Measurements from ENCODE around the gene NGEF. TPM values are rescaled to one million over a fixed set of nuclear protein-coding genes. Genes with fewer than 3 reads are reported as not detected.
A peak's percentile ranks its signal among the peaks of the same experiment; 100 is the strongest.

NGEF gene
- total RNA-seq, 6 experiments from 2014 or later = 16.4 to 20.9 (median 20.2) TPM

DNA sequence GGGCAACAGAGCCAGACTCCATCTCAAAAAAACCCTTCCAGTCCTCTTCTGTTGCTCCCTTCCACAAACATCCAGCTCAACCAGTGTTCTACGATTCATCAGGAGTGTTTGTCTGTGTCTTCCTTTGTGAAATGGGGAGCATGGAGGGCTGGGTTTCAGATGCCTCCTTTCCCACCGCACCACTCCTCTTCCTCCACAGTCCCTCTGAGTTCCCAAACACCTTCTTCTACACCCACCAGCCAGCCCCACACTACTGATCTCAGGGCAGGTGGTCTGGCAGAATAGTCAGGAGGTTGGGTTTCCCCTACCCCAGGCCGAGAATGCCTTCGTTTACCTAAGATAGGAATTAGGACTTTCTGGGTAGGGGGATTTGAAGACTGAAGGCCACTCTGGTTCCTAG, 36.9 kb downstream of the NGEF start:
- no peak overlapping the region for H3K27ac ChIP-seq
- ATAC-seq (no peak), DNase-seq (peak in 1 of 3 donors; percentile 19)
- intact Hi-C loops (cut with DNase I) = no loop called here
- 100% methylated on average over 2 of the region's 4 CpGs for WGBS (ENCODE audit: insufficient coverage, low coverage, low lambda C conversion rate, missing lambda C conversion rate)
- no peaks in the 10 kb centered on the region for H3K4me1 ChIP-seq
- no peak overlapping the region for H3K4me3 ChIP-seq
- H3K9me3 ChIP-seq = no peaks in the 10 kb centered on the region
- H3K27me3 ChIP-seq = no peaks in the 10 kb centered on the region
- peaks cover 0 to 11% (median 2%) of the 10 kb centered on the region in 4 donors for H3K36me3 ChIP-seq
- TF ChIP-seq, protein P1, sequence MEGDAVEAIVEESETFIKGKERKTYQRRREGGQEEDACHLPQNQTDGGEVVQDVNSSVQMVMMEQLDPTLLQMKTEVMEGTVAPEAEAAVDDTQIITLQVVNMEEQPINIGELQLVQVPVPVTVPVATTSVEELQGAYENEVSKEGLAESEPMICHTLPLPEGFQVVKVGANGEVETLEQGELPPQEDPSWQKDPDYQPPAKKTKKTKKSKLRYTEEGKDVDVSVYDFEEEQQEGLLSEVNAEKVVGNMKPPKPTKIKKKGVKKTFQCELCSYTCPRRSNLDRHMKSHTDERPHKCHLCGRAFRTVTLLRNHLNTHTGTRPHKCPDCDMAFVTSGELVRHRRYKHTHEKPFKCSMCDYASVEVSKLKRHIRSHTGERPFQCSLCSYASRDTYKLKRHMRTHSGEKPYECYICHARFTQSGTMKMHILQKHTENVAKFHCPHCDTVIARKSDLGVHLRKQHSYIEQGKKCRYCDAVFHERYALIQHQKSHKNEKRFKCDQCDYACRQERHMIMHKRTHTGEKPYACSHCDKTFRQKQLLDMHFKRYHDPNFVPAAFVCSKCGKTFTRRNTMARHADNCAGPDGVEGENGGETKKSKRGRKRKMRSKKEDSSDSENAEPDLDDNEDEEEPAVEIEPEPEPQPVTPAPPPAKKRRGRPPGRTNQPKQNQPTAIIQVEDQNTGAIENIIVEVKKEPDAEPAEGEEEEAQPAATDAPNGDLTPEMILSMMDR (IDR thresholded peaks at IDR 0.05) = no peak
- no peak for TF ChIP-seq POLR2A (IDR thresholded peaks at IDR 0.05)

DNA sequence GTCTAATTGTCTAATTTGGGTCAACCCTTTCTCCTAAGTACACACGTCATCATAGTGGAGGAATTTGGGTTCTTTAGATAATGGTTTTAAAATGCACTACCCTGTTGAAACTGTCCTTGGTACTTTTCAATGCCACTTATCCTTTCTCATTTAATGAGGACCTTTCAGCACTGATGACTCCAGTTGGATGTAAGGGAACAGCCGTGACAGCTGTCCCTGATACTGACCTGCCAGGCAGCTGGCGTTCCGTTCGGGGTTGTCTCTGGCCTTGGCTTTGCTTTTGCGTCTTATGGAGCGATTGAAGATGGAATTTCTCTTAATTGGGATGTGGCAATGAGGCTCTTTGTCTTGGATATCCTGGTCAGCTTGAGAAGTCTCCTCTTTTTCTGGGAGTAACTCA, 38.7 kb downstream of the NGEF start:
- WGBS (ENCODE audit: insufficient coverage, low coverage, low lambda C conversion rate, missing lambda C conversion rate) = 50% methylated on average over 1 of the region's 7 CpGs
- TF ChIP-seq POLR2A (IDR thresholded peaks at IDR 0.05) = no peak
- TF ChIP-seq, protein P1 (IDR thresholded peaks at IDR 0.05) = no peak
- no peak for ATAC-seq
- Histone ChIP-seq H3K9me3 (no peaks in the 10 kb centered on the region), H3K36me3 (peaks cover 0 to 11% (median 2%) of the 10 kb centered on the region in 4 donors), H3K27ac (no peak overlapping the region), H3K4me3 (no peak overlapping the region), H3K27me3 (no peaks in the 10 kb centered on the region), H3K4me1 (no peaks in the 10 kb centered on the region)
- intact Hi-C loops (cut with DNase I) = no loop called here
- peak in 1 of 3 donors; percentile 8 for DNase-seq

DNA sequence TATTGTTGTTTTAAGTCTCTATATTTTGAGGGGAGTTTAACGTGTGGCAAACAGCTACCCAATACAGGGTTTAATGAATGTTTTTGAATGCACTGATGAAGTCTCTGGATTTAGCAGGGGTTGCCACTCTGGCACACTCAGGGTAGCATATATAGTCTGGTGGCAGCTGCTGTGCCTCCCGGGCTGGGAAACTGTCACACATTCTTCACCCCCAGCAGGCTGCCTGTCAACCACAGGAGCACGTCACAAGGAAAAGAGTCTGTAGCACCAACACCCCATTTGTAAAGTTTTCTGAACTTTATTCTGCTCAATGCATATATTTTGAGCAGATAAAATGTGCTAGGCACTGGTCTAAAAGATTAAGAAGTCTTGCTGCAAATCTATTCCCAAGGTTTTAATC, 39.3 kb downstream of the NGEF start:
- DNase-seq = peak in 1 of 3 donors; percentile 32
- WGBS (ENCODE audit: insufficient coverage, low coverage, low lambda C conversion rate, missing lambda C conversion rate) = 100% methylated on average over 1 of the region's 3 CpGs

DNA sequence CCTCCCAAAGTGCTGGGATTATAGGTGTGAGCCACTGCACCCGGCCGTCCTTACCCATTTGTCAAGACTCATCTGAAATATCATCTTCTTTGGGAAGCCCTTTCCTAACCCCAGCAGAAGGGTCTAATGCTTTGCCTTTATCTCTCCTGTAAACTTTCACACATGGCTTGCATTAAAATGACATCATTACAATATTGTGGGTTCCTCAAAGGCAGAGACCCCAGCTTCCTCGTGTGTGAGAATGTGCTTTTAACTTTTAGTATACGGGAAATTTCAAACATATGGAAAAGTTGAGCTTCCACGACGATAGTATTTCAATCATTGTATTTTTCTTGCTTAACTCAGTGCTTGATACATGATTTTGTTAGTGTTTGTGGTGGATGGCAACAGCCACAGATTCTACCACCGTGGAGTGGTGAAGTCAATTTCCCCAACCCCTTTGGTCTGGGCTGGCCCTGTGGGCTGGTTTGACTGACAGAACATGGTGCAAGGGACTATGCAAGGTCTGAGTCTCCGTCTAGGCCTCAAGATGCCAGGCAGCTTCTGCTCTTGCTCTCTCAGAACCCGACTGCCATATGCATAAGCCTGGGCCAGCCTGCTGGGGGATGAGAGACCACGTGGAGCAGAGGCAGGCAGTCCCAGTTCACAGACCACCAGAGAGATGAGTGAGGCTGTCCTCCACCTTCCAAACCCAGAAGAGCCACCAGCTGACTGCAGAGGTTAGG, 39.9 kb downstream of the NGEF start:
- TF ChIP-seq, protein P1 (IDR thresholded peaks at IDR 0.05) = no peak
- no peak for TF ChIP-seq POLR2A (IDR thresholded peaks at IDR 0.05)
- no peak overlapping the region for H3K4me3 ChIP-seq
- H3K4me1 ChIP-seq = no peaks in the 10 kb centered on the region
- no peak overlapping the region for H3K27ac ChIP-seq
- ATAC-seq (no peak), DNase-seq (peak in 1 of 3 donors; percentile 14)
- intact Hi-C loops (cut with DNase I) = no loop called here
- H3K9me3 ChIP-seq = no peaks in the 10 kb centered on the region
- WGBS (ENCODE audit: insufficient coverage, low coverage, low lambda C conversion rate, missing lambda C conversion rate) = 89% methylated on average over 6 of the region's 10 CpGs
- no peaks in the 10 kb centered on the region for H3K27me3 ChIP-seq
- H3K36me3 ChIP-seq = peaks cover 0 to 11% (median 2%) of the 10 kb centered on the region in 4 donors

More for the DNA sequence above, 39.3 kb downstream of the NGEF start:
- intact Hi-C loops (cut with DNase I) = no loop called here
- Histone ChIP-seq H3K4me1 (no peaks in the 10 kb centered on the region), H3K27me3 (no peaks in the 10 kb centered on the region), H3K36me3 (peaks cover 0 to 11% (median 2%) of the 10 kb centered on the region in 4 donors), H3K9me3 (no peaks in the 10 kb centered on the region), H3K27ac (no peak overlapping the region), H3K4me3 (no peak overlapping the region)
- no peak for ATAC-seq
- TF ChIP-seq POLR2A (IDR thresholded peaks at IDR 0.05) = no peak
- TF ChIP-seq, protein P1 (IDR thresholded peaks at IDR 0.05) = no peak
